ENCODE results near the gene ADCY1.
A peak's percentile ranks its signal among the peaks of the same experiment; 100 is the strongest.

ADCY1 gene

GRCh38 chr7:45681596-45682357, 107.6 kb downstream of the ADCY1 start:
- no peak for DNase-seq

- no peak for DNase-seq
Measured at GRCh38 chr7:45682358-45682735, 108.2 kb downstream of the ADCY1 start.

- no peak for DNase-seq
Measured at GRCh38 chr7:45682836-45683555, 108.8 kb downstream of the ADCY1 start.

GRCh38 chr7:45683556-45684148, 109.5 kb downstream of the ADCY1 start:
- DNase-seq, result no peak

- DNase-seq, result no peak
Measured at GRCh38 chr7:45684910-45685618, 110.9 kb downstream of the ADCY1 start.

GRCh38 chr7:45685619-45686240, 111.6 kb downstream of the ADCY1 start:
- DNase-seq, result no peak

- no peak for DNase-seq
Measured at GRCh38 chr7:45686441-45687184, 112.4 kb downstream of the ADCY1 start.

GRCh38 chr7:45687185-45687560, 113.0 kb downstream of the ADCY1 start:
- DNase-seq, result no peak

GRCh38 chr7:45687721-45688120, 113.6 kb downstream of the ADCY1 start:
- no peak for DNase-seq

- no peak for DNase-seq
Measured at GRCh38 chr7:45688382-45688781, 114.2 kb downstream of the ADCY1 start.

GRCh38 chr7:45689011-45689796, 115.0 kb downstream of the ADCY1 start:
- DNase-seq, result no peak

GRCh38 chr7:45689797-45690761, 115.9 kb downstream of the ADCY1 start:
- no peak for DNase-seq

GRCh38 chr7:45690762-45691150, 116.6 kb downstream of the ADCY1 start:
- DNase-seq, result no peak

GRCh38 chr7:45691155-45691656, 117.0 kb downstream of the ADCY1 start:
- peak; percentile 29 for DNase-seq

- no peak for DNase-seq
Measured at GRCh38 chr7:45692031-45692430, 117.9 kb downstream of the ADCY1 start.

- DNase-seq, result no peak
Measured at GRCh38 chr7:45695249-45695995, 121.3 kb downstream of the ADCY1 start.

- DNase-seq, result no peak
Measured at GRCh38 chr7:45696476-45696875, 122.3 kb downstream of the ADCY1 start.

- no peak for DNase-seq
Measured at GRCh38 chr7:45697576-45698136, 123.5 kb downstream of the ADCY1 start.
